ENCODE results near the gene FCGBP.

The FCGBP gene

GRCh38 chr19:39970675-39971379 lies 36.4 kb upstream of the FCGBP start, which contains the start of gene PSMC4:
Gene PSMC4 (plus strand): TSS chr19:39971165. CDS start chr19:39971203, 38 bp downstream.
- peak; percentile 82 for TF ChIP-seq MYC (IDR thresholded peaks at IDR 0.05; ENCODE audit: low read depth, low read length)
- peak; percentile 56 for TF ChIP-seq CTCF (IDR thresholded peaks at IDR 0.05; ENCODE audit: low read depth, low read length)
- TF ChIP-seq, protein P1, sequence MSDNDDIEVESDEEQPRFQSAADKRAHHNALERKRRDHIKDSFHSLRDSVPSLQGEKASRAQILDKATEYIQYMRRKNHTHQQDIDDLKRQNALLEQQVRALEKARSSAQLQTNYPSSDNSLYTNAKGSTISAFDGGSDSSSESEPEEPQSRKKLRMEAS (IDR thresholded peaks at IDR 0.05; ENCODE audit: low read depth, low read length), result no peak
- TF ChIP-seq POLR2A (IDR thresholded peaks at IDR 0.05; ENCODE audit: extremely low read depth, insufficient read length), result peak; percentile 34
- DNase-seq (ENCODE audit: low read depth), result peak; percentile 97
- H3K4me3 ChIP-seq (ENCODE audit: low read depth, low read length), result peak within 1 kb of the TSS; percentile 90

- TF ChIP-seq MYC (IDR thresholded peaks at IDR 0.05; ENCODE audit: low read depth, low read length) (no peak), POLR2A (IDR thresholded peaks at IDR 0.05; ENCODE audit: extremely low read depth, insufficient read length) (no peak), CTCF (IDR thresholded peaks at IDR 0.05; ENCODE audit: low read depth, low read length) (no peak)
- TF ChIP-seq, protein P1 (IDR thresholded peaks at IDR 0.05; ENCODE audit: low read depth, low read length), result no peak
- H3K4me3 ChIP-seq (ENCODE audit: low read depth, low read length), result peak overlapping the region; percentile 70
- DNase-seq (ENCODE audit: low read depth), result peak; percentile 60
These were observed 35.9 kb upstream of the FCGBP start for GRCh38 chr19:39970425-39970674.

DNA sequence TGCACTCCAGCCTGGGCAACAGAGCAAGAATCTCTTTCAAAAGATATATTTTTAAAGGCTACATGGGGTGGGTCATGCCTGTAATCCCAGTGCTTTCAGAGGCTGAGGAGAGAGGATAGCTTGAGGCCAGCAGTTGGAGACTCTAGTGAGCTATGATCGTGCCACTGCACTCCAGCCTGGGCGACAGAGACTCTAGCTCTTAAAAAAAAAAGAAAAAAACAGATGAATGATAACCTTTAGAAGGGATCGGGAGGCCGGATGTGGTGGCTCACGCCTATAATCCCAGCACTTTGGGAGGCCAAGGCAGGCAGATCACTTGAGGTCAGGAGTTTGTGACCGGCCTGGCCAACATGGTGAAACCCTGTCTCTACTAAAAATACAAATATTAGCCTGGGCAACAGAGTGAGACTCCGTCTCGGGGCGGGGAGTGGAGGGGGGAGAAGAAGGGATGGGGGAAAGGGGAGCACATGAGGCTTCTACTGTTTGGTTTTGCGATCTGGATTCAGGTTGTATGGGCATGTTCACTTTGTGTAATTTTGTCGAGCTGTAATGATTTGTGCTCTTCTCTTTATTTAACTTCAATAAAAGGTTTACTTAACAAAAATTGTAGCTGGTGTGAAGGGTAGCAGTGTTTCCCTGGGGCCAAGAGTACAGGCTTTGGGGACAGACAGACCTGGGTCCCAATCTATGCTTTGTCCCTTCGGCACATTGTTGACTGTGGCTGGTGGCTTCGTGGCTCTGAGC lies 35.4 kb upstream of the FCGBP start:
- H3K4me3 ChIP-seq (ENCODE audit: low read depth, low read length), result peak overlapping the region; percentile 70
- TF ChIP-seq CTCF (IDR thresholded peaks at IDR 0.05; ENCODE audit: low read depth, low read length) (no peak), MYC (IDR thresholded peaks at IDR 0.05; ENCODE audit: low read depth, low read length) (no peak), POLR2A (IDR thresholded peaks at IDR 0.05; ENCODE audit: extremely low read depth, insufficient read length) (no peak)
- TF ChIP-seq, protein P1 (IDR thresholded peaks at IDR 0.05; ENCODE audit: low read depth, low read length), result no peak
- DNase-seq (ENCODE audit: low read depth), result no peak

DNA sequence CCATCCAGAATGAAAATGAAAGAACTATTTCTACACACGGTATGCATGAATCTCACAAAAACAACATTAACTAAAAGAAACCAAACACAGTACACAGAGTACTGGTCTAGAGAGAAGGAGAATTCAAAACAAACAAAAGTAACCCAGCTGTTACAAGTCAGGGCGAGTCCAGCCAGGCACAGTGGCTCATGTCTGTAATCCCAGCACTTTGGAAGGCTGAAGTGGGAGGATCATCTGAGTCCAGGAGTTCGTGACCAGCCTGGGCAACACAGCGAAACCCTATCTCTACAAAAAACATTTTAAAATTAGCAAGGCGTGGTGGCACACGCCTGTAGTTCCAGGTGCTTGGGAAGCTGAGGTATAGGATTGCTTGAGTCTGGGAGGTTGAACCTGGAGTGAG lies 34.8 kb upstream of the FCGBP start:
- no peak for TF ChIP-seq CTCF (IDR thresholded peaks at IDR 0.05; ENCODE audit: low read depth, low read length)
- no peak for TF ChIP-seq MYC (IDR thresholded peaks at IDR 0.05; ENCODE audit: low read depth, low read length)
- no peak for TF ChIP-seq POLR2A (IDR thresholded peaks at IDR 0.05; ENCODE audit: extremely low read depth, insufficient read length)
- TF ChIP-seq, protein P1 (IDR thresholded peaks at IDR 0.05; ENCODE audit: low read depth, low read length), result no peak
- no peak for DNase-seq (ENCODE audit: low read depth)
- H3K4me3 ChIP-seq (ENCODE audit: low read depth, low read length), result no peak overlapping the region

GRCh38 chr19:39968789-39969188 lies 34.4 kb upstream of the FCGBP start:
- no peak for DNase-seq (ENCODE audit: low read depth)
- H3K4me3 ChIP-seq (ENCODE audit: low read depth, low read length), result no peak overlapping the region

More at GRCh38 chr19:39968789-39969188, 34.4 kb upstream of the FCGBP start:
- TF ChIP-seq, protein P1 (IDR thresholded peaks at IDR 0.05; ENCODE audit: low read depth, low read length), result no peak
- TF ChIP-seq MYC (IDR thresholded peaks at IDR 0.05; ENCODE audit: low read depth, low read length) (no peak), POLR2A (IDR thresholded peaks at IDR 0.05; ENCODE audit: extremely low read depth, insufficient read length) (no peak), CTCF (IDR thresholded peaks at IDR 0.05; ENCODE audit: low read depth, low read length) (no peak)
